SW480 (cell line): ENCODE measurements around the gene CASZ1.

Experiments used
- DNase-seq: peaks from one replicate; pipeline ENCODE4 v3.0.0-alpha.2; 2016; ENCODE audit warnings: low spot score

The CASZ1 gene

DNA sequence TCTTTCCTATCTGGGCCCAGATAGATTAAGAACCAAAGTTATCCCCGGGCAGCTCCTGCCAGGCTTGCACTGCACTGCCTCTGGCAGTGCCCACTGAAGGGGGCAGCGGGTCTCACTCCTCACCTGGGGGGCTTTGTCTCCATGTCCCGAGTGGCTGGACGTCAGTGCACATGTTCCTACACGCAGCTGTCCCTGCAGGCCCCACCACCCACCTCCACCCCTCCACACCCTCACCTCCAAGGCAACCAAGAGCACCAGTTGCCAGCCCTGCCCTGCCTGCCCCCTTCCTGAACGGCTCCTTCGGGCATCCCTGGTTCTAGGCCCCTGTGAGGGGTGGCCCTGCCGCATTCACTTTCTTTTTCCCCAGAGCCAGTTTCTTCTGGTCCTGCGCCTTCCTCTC lies 174.5 kb downstream of the CASZ1 start:
- no peak for DNase-seq

DNA sequence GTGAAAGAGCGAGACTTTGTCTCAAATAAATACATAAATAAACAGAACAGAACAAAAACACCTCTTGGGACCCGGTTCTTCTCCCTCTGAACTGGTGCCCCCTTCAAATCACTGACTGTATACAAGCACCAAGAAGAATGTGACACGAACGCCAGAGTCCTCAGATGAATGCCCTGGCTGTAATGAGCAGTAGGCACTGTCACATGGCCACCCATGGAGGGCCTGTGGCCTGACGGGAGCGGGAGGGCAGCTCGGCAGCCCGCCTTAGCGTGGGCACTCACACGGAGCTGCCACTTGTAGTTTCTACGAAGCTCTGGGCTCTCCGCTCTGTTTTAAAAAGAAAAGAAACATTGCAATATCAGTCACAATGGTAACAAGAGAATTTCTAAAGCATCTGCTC lies 175.7 kb downstream of the CASZ1 start:
- DNase-seq = no peak

DNA sequence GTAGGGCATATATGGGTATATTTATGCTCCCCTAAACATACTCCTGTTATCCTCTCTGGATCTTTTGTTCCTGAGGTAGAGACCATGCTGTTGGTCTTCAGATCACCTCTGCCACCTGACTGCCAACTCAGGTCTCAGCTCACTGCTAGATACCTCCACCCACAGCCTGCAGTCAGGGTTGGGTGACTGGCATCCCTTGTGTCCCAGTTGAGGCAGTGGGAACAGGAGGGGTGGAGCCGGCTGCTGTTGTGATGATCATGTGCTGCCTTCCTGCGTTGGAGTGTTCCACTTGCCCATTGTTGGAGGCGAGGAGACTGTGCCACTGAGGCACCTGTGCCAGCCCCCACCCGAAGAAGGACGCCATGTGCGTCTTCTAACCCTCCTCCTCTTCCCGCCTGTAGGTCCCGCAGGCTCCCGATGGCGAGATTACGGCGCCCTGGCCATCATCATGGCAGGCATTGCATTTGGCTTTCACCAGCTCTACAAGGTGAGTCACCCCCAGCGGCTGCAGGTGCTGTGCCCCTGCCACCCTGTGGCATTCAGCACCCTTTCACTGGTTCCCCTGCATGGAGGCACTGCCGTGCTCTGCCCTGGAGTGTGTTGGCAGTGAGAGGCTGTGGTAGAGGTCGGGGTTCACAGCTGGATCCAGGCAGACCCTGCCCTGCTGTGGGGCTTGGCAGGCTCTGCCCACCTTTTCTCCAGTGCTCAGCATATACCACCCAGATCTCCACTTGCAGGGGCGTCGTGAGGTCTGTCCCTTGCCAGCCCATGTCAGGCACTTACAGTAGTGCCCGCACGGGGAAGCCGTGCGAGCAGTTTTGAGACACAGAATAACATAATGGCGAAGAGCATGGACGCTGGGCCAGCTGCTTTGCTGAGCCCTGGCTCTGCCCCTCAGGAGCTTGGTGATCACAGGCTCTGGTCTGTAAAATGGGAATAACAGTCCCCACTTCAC lies 178.2 kb downstream of the CASZ1 start:
- no peak for DNase-seq

DNA sequence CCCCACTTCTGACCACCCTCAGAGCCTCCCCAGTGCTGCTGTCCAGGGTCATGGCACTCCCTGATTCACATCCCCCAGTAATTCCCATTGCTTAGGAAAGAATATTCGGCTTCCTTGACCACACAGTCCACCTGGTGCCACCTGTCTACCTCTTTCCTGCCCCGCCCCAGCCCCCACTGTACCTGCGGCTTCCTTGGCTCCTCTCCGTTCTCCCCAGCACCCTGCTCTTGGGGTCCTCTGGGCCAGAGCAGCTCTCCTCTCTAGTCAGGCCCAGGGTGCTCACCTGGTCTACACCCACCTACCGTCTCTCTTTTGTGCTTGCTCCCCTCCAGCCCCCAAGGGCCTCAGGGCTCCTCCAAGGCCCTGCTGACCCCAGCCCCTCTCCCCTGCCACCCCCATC lies 179.1 kb downstream of the CASZ1 start:
- no peak for DNase-seq

DNA sequence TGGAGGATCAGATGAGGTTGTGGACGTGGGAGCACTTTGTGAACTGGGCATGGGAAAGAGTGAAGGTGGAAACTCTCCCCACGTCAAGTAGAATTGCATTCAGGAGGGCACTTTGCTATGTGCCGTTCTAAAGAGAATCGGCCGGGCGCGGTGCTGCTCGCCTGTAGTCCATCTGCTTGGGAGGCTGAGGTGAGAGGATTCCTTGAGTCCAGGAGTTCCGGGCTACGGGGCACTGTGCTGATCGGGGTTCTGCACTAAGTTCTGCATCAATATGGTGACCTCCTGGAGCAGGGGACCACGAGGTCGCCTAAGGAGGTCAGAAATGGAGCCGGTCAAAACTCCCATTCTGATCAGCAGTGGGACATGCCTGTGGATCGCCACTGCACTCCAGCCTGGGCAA lies 179.8 kb downstream of the CASZ1 start:
- DNase-seq = no peak

DNA sequence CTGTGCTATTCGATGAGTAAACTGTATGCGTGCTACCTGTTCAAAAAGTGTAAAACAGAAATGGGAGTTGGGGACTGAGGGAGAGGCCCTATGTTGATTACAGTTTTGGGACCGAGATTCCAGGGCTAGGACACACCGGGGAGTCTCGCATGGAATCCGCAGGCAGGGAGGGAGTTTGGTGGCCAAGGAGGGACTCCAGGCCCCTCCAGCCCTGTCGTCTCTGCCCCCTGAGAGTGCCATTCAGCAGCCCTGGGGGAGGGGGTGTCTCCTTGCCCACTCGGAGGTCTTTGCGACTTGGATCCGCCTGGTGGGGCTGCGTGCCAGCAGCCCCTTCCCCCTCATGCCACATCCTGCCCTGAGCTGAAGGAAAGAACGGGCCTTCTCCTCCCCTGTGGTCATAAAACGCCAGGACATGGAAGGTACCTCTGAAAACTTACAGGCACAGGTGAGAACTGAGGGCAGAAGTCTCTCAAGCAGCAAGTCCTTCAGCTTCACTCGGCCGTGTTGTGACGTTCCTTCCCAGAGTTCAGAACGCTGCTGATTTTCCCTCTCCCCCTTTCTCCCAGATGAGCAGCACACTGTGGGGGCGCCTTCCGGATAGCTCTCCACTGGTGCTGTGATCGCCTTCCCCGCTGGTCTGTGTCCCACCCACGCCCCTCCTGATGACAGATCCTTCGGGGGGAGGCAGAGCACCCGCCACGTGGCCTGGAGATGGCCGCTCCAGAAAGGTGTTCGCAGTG lies 180.3 kb downstream of the CASZ1 start:
- DNase-seq = no peak

DNA sequence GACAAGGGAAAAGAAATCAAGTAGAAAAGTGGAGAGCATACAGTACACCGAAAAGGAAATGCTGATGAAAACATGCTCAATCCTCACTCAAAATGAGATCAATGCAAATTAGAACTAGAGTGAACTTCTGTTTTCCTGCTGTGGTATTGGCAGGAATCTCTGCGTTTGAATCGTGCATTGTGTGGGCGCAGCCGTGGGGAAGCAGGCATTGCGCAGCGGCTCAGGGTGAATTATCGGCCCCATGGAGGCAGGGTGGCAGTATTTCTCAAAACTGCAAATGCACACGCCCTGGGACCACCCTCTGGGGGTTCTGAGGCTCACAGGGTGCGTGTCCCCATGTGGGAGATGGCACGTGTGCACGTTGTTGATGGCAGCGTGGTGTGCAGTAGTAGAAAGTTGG lies 181.1 kb downstream of the CASZ1 start:
- no peak for DNase-seq

DNA sequence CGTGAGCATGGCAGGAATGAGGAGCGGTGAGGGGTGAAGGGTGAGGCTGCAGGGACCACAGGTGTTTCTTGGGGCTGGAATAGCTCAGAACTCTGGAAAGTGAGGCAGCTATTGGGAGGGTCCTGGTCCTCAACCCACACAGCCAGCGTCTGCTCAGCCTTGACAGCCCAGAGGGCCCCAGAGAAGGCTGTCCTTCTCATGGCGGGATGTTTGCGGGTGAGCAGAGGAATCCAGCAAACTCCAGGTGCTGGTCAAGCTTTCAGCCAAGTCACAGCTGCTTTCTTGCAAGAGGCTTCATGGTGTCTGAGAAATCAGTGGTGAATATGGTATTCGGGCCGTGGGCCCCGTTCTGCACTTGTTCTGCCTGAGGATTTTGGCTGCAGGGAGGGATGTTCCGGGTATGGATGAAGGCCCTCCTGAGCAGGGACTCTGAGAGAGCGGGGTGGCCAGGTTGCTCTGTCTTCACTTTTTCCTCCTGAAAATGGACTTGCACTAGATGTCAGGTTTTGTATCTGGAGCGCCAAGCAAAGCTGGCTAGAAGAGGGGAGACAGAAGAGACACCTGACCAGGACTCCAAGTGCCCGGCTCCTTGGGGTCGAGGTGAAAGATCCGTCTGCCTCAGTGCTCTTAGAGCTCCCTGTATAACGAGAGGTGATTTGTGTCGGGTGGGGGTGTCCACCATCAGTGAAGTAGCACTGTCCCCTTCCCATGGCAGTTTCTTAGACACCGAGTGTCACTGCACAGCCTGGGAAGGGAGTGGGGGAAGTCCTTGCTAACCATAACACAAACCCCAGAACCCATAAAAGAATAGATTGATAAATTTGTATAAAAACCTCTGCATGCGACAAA lies 181.8 kb downstream of the CASZ1 start:
- DNase-seq = no peak

DNA sequence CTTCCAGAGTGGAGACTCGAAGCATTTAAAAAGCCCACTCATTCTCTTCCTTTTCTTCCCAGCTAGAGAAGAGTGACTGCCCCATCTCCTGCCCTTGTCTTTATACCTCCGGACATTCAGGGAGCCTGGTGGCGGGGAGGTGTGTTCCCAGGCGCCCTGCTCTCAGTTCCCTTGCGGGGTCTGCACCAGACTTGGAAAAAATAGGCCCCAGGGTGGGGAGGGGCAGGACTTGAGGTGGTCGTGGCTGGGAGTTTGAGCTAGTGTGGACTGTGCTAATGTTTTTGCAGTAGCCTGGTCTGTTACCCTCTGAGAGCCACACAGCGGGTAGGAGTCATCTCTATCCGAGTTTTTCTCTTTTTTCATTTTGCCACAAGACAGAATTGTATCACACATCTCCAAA lies 182.6 kb downstream of the CASZ1 start:
- no peak for DNase-seq

DNA sequence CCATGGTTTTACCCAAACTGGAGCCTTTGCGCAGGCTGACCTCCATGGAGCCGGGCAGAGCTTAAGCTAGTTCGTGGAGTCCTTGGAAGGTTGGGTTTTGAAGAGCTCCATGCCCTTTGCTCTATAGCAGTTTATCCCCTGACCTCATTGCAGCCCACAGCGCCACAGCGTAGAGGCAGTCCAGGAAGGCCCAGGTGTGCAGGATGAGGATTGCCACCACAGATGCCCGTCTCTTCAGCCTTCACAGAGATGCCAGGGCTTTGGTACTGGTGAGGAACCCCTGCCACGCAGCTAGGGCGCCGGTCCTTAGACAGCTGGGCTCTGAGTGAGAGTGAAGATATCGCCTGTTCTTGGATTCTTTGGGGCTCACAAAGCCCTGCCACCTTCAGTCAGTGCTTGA lies 183.1 kb downstream of the CASZ1 start:
- DNase-seq = no peak

DNA sequence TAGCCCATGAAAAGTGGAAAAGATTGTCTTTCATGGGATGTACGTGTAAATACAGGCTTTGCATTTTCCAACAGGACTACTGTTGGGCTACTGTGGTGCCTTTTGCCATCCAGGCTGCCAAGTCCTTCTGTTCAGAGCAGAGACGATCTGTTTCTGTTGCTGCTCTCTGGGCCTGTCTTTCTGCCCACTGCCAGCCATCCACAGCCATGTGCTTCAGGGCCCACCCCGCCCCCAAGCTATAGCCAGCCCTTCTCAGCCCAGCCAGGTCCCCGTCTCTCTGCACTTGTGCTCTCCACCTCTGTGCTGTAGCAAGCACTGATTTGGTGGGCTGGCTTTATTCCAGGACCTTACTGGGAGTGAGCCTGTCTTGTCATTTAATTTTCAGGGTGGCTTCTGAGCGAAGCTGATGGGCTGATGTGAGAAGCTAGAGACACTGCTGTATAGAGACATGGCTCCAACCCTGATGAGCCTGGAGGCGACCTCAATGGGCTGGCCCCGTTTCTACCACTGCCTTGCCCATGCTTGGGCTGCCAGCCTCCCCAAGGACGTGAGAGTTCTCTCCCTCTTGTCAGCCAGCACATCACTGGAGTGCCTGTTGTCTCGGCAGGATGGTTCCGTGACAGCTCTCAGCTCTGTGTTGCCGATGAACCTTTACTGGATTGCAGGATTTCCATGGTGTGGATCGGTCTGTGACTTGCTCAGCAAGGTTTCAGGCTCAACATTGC lies 183.8 kb downstream of the CASZ1 start:
- DNase-seq = no peak

DNA sequence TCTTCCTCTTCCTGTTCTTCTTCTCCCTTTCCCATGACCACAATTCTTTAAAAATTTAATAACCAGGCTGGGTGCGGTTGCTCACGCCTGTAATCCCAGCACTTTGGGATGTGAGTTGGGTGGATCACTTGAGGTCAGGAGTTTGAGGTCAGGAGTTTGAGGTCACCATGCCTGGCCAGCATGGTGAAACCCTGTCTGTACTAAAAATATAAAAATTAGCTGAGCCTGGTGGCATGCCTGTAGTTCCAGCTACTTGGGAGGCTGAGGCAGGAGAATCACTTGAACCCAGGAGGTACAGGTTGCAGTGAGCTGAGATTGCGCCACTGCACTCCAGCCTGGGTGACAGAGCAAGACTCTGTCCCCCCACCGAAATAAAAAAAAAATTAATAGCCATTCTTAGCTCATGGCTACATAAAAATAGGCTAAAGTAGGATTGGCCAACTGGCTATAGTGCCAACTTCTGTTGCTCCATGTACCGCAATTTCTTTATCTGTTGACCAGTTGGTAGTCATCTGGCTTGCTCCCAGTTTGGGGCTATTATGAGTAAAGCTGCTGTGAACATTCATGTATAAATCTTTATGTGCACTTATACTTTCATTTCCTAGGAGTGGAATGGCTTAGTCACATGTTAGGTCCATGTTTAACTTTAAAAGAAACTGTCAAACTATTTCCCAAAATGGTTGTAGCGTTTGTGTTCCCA lies 185.4 kb downstream of the CASZ1 start:
- DNase-seq = no peak

DNA sequence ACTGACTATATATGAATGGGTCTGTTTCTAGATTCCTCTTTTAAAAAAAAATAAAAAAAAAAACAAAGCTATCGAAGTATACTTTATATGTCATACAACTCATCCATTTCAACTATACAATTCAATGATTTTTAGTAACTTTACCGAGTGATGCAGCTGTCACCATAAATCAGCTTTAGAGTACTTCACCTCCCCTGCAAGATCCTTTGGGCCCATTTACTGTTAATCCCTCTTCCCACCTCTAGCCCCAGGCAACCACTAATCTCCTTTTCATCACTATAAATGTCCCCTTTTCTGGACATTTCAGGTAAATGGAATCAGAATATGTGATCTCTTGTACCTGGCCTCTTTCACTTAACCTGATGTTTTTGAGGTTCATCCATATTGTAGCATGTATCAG lies 187.8 kb downstream of the CASZ1 start:
- DNase-seq = no peak

DNA sequence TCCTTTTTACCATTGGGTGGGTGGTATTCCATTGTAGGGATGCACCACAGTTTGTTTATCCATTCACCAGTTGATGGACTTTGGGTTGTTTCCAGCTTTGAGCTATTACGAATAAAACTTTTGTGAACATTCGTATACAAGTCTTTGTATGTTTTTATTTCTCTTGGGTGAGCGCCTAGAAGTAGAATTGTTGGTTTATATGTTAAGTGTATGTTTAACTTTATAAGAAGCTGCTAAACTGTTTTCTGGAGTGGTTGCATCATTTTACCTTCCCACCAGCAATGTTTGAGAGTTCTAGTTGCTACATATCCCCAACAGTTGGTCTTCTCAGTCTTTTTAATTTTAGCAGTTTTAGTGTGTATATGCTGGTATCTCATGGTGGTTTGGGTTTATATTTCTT lies 189.2 kb downstream of the CASZ1 start:
- DNase-seq = no peak

DNA sequence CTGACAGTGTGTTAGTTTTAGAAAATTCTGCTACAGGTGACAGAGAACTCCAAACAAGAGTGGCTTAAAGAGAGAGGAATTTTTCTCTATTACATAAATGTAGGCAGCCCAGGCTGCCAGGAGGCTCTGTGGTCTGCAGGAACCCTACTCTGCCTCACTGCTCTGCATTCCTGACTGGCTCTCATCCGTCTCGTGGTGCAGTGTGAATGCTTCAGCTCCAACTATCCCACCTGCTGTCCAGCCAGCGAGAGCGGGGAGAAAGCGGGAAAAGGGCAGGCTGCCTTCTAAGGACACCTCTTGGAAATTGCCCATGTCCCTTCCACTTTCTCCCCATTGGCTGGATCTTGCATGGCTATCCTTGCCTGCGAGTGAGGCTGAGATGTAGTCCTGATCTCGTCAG lies 190.4 kb downstream of the CASZ1 start:
- no peak for DNase-seq

DNA sequence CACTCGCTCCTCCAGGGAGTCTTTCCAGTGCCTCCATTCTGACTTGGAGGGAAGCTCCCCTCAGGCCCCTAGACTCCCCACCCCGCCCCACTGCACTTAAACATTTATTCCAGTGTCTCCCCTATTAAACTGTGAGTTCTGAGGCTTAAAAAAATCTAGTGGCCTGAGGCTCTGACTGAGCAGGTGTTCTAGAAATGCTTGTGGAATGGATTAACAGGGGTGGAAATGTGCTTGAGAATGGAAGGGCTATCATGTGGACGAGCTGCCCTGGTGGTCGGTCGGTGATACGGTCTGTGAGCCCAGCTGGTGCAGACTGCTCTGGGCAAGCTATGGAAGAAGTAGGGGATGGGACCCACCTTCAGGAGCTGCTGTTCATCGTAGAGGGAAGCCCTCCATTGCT lies 191.5 kb downstream of the CASZ1 start:
- no peak for DNase-seq

DNA sequence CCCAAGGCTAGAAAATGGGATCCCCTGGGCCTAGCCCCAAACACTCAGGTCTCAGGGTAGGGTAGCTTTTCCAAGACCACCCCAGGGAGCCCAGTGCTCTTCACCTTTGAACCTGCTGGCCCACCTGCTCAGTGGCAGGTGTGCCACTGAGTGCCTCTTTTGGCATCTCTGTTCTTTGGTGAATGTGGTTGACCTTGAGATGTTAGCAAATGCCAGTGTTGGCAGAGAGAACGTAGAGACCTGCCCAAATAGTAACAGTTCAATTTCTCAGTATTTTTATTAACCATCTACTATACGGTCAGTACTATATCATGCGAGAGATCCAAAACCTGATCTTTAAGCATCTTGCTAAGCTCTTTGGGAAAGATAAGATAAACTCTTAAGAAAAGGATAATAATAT lies 193.5 kb downstream of the CASZ1 start:
- DNase-seq = no peak

DNA sequence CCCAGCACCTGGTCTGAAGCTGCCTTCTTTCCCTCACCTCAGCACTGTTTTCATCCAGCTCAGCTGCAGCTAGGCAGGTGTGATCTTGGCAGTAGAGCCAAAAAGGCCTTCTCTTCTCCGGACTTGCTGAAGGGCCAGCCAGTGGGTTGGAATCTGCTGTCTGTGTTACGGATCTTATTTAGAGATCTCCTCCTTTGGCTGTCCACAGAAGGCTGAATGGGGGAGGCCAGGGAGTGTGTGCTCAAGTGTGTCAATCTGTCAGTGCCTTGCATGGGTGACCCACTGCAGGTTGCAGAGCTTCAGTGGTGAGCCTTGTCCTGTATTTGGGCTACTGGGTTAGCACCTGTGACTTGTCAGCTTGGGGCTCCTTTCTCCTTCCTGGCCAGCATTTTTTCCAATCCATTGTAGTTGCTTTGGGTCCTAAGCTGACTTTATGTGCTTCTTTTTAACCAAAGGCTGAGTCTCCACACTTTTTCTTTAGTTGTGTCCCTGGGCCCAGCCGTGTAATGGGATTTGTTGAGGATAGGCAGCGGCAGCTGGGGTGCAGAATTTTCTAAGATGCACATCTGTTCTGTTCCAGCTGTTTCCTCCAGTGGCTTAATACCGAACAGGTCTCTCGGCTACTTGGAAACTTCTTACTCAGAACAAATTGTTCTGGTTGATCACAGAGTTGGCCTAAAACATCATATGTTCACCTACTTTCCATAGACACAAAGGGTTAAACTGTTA lies 194.9 kb downstream of the CASZ1 start:
- DNase-seq = no peak

DNA sequence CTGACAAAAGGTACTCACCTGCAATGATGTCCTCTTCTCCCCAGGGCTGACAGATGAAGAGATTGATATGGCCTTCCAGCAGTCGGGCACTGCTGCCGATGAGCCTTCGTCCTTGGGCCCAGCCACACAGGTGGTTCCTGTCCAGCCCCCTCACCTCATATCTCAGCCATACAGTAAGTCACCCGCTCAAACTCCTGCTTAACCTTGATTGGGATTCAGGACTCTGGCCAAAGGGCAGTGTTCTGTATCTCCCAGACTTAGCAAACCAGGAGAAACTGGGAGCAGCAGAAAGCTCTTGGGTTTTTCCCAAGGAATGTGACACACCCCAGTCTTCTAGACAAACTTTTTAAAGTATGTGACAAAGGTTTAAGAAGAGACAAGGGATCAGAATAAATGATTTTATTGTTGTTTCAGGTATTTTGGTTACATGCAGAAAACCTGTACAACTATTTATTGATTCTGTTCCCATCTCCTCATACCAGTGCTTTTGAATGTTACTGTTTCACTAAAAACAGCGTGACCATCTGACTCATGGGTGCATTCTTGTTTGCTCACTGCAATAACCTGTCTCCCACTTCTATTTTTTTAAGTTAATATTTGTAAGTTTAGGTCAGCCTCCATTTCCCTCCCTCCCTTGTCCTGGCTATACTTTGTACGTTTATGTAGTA lies 197.1 kb downstream of the CASZ1 start:
- no peak for DNase-seq

DNA sequence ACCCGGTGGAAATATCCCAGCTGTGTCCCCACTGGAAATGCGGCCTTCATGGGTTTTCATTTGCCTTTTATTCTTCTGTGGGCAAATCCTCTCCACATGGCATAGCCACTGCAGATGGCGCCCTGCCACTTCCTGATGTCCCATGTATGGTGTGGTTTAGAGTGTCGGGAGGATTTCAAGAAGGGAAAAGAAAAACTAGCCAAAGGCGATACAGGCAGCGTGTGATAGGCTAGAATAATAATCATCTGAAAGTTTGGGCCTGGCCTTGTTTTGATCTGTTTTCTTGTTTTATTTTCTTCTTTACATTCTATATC lies 198.1 kb downstream of the CASZ1 start:
- DNase-seq = peak; percentile 11
